ENCODE results near the gene KCNK4.

Gene KCNK4

GRCh38 chr11:64331569-64332371, 40.7 kb downstream of the KCNK4 start:
- no peak for DNase-seq

- no peak for DNase-seq
Measured at GRCh38 chr11:64333556-64333955, 42.5 kb downstream of the KCNK4 start.

- DNase-seq: peak; percentile 55
Measured at GRCh38 chr11:64334764-64335735, 43.9 kb downstream of the KCNK4 start.

GRCh38 chr11:64337538-64338249, 46.6 kb downstream of the KCNK4 start:
- DNase-seq: no peak

GRCh38 chr11:64338716-64339115, 47.6 kb downstream of the KCNK4 start:
- no peak for DNase-seq

- DNase-seq: no peak
Measured at GRCh38 chr11:64339286-64339685, 48.2 kb downstream of the KCNK4 start.

GRCh38 chr11:64339754-64340408, 48.8 kb downstream of the KCNK4 start, which contains the start of gene CCDC88B:
TSS of gene CCDC88B (plus strand) at chr11:64340204. CDS start at chr11:64340267, 63 bp downstream.
- DNase-seq: no peak

- DNase-seq: no peak
Measured at GRCh38 chr11:64340671-64341335, 49.7 kb downstream of the KCNK4 start.

DNA sequence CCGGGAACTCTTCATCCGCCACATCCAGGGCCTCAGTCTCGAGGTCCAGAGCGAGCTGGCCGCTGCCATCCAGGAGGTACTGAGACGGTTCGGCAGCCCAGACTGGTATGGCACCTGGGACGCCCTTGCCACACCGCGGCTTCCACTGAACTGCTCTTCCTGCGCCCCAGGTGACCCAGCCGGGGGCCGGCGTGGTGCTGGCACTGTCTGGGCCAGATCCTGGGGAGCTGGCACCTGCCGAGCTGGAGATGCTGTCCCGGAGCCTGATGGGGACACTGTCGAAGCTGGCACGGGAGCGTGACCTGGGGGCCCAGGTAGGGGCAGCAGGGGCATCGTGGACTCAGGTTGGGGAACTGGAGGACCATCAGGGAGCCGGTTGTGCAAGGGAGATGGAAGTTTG, 50.3 kb downstream of the KCNK4 start:
- DNase-seq: no peak

DNA sequence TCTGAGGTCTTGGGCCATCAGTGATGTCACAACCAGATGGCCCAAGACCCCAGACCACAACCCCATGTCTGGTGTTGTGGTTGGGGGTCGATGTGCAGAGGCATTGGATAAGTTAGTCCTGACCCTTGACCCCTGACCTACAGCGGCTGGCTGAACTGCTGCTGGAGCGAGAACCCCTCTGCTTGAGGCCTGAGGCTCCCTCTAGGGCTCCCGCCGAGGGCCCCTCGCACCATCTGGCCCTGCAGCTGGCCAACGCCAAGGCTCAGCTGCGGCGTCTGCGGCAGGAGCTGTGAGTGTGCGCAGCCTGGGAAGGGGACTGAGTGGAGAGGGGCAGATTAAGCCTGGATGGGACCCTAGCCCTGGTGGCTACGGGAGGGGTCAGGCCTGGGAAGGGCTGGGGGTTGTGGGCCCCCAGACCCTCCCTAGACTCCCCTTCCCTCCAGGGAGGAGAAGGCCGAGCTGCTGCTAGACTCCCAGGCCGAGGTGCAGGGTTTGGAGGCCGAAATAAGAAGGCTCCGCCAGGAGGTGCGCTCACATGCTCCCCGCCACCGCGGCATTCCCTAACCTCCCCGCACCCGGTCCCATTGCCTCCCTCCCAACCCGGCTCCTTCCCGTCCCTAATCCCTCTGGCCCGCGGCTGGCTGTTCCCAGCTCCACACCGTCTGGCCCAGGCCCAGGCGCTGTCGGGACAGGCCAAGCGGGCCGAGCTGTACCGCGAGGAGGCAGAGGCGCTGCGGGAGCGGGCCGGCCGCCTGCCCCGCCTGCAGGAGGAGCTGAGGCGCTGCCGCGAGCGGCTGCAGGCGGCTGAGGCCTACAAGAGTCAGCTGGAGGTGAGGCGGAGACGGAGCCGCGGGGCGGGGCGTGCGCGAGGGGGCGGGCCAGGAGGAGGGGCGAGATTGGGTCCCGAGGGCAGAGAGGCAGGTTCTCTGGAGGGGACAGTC, 51.0 kb downstream of the KCNK4 start:
- DNase-seq: no peak

DNA sequence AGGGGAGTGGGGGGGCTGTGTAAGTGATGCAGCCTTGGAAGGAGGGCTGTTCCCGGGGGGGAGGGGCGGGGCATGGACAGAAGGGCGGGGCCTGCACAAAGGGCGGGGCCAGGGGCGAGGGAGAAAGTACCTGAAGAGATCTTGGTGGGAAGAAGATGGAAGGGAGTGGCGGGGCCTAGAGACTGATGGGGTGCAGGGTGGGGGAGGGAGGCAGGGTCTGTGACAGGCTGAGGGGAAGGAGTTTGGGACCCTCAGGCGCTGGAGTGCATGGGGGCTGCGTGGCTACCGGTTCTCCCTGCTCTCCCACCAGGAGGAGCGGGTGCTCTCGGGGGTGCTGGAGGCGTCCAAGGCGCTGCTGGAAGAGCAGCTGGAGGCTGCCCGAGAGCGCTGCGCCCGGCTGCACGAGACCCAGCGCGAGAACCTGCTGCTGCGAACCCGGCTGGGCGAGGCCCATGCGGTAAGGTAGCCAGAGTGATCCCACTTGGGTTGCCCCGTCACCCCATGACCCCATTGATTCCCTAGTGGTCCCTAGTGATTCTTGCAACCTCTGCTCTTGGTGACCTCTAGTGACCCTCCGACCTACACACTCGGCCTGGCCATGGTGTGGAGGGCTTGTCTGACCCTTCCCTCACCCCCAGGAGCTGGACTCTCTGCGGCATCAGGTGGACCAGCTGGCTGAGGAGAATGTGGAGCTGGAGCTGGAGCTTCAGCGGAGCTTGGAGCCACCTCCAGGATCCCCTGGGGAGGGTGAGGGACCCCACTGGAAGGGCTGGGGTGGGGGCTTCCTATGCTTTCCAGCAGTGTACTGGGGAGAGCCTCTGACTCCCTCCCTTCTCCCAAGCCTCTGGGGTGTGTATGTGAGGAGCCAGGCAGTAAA, 52.0 kb downstream of the KCNK4 start:
- DNase-seq: no peak

DNA sequence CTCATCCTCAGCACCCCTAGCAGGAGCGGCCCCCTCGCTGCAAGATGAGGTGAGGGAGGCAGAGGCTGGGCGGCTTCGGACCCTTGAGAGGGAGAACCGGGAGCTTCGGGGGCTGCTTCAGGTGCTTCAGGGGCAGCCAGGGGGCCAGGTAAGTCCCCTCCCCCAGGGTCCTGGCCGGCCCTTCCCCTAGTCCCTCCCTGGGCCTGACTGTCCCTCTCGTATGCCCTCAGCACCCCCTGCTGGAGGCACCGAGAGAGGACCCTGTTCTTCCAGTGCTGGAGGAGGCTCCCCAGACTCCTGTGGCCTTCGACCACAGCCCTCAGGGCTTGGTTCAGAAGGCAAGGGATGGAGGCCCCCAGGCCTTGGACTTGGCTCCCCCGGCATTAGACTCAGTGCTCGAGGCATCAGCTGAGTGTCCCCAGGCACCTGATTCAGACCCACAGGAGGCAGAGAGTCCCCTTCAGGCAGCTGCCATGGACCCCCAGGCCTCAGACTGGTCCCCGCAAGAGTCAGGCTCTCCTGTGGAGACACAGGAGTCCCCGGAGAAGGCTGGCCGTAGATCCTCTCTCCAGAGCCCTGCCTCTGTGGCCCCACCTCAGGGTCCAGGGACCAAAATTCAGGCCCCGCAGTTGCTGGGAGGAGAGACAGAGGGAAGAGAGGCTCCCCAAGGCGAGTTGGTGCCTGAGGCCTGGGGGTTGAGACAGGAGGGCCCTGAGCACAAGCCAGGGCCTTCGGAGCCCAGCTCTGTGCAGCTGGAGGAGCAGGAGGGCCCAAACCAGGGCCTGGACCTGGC, 52.9 kb downstream of the KCNK4 start:
- DNase-seq: no peak

GRCh38 chr11:64344787-64345186, 53.7 kb downstream of the KCNK4 start:
- DNase-seq: no peak

GRCh38 chr11:64347193-64347867, 56.2 kb downstream of the KCNK4 start:
- no peak for DNase-seq

DNA sequence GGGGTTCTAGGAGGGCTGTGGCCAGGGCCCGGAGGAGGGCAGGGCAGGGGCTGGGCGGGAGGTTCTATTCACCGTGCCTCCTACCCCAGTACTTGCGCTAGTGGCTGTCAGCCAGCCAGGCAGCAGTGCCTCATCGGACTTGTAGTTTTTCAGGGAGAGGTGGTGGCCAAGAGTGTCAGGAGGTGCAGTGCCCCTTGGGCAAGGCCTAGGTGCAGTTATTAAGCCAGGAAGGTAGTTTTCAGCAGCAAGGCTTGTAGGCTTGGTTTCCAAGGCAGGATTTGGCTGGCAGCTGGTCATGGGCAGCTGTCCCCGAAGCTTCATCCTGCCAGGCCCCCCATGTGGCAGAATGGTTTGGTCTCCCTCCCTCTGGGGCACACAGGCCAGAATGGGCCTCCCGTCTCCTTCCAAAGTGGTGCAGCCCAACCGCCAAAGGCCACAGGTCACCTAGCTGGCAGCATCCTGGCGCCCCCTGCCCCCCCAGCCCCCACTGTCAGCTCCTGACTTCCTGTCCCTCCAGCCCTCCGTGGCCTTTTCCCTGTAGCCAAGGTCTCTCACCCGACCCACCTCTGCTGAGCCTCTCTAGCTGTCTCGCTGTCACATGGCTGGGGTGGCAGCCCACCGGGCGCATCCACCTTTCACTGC, 57.4 kb downstream of the KCNK4 start:
- DNase-seq: no peak

DNA sequence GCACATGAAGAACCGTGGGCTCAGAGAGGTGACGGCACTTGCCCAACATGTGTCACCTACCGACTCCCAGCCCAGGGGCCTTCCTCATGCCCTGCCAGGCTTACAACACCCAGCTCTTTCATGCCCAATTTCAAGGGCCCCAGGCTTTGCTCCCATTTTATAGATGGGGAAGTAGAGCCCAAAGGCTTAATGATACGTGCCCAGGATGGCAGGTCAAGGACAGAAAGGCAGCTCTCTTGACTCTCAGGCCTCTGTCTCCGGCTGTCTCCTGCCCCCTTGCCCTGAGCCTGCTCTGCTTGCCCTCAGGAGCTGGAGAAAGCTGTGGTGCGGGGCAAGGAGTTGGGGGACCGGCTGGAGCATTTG, 57.9 kb downstream of the KCNK4 start:
- DNase-seq: no peak

- no peak for DNase-seq
Measured at GRCh38 chr11:64349404-64349803, 58.3 kb downstream of the KCNK4 start.

Data from NCI-H1436 treated with DMSO at 0.1 percent for 48 hours (cell line).